ENCODE measurements around the gene PYCARD.

DNA sequence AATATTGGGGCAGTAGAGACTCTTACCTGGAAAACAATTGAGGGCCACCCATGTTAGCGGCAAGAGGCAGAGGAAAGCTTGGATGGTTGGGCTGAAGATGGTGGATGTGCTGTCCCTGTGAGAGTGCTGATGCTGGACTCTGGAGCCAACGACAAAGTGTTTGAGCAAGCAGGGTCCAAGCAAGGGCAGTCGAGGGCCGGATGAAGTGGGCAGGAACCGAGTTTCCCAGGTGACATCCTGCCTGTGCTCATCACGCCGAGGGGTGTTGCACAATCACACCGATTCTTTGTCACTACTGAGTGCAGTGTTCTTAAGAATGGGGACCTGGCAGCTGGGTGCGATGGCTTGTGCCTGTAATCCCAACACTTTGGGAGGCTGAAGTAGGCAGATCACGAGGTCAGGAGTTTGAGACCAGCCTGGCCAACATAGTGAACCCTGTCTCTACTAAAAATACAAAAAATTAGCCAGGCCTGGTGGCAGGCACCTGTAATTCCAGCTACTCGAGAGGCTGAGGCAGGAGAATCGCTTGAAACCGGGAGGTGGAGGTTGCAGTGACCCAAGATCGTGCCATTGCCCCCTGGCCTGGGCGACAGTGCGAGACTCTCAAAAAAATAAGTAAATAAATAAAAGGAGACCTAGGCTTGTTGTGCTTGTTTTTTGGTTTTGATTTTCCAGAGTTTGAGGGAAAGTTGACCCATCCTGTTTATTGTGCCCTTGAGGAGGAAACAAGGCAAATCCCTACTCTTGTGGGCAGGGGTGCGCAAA is 6.1 kb downstream of the PYCARD start:
- TF ChIP-seq, protein P1, sequence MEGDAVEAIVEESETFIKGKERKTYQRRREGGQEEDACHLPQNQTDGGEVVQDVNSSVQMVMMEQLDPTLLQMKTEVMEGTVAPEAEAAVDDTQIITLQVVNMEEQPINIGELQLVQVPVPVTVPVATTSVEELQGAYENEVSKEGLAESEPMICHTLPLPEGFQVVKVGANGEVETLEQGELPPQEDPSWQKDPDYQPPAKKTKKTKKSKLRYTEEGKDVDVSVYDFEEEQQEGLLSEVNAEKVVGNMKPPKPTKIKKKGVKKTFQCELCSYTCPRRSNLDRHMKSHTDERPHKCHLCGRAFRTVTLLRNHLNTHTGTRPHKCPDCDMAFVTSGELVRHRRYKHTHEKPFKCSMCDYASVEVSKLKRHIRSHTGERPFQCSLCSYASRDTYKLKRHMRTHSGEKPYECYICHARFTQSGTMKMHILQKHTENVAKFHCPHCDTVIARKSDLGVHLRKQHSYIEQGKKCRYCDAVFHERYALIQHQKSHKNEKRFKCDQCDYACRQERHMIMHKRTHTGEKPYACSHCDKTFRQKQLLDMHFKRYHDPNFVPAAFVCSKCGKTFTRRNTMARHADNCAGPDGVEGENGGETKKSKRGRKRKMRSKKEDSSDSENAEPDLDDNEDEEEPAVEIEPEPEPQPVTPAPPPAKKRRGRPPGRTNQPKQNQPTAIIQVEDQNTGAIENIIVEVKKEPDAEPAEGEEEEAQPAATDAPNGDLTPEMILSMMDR (conservative IDR thresholded peaks at IDR 0.05), result no peak
- TF ChIP-seq EZH2 (IDR thresholded peaks at IDR 0.05; ENCODE audit: low read depth), result no peak
